GM23338 (cell line): ENCODE measurements around the gene PTPRJ. TPM values are rescaled to one million over a fixed set of nuclear protein-coding genes. Genes with fewer than 3 reads are reported as not detected.

Experiments
- CREB1 ChIP-seq: fragments of 250-450 bp; sonication (Bioruptor Pico); IDR thresholded peaks from 2 replicates; pipeline ENCODE4 v1.5.0; 2020; ENCODE audit warnings: low read depth, mild to moderate bottlenecking, moderate library complexity
- EZH2 ChIP-seq: fragments of 200-600 bp; sonication (generic); IDR thresholded peaks from one replicate; pipeline ENCODE4 v1.8.0; 2017; ENCODE audit warnings: antibody characterized with exemption, mild to moderate bottlenecking, low read depth; ENCODE audit not compliant: unreplicated experiment
- JUNB ChIP-seq: IDR thresholded peaks from one replicate; pipeline ENCODE4 v1.6.1; 2016; ENCODE audit warnings: antibody characterized with exemption; ENCODE audit not compliant: unreplicated experiment
- NANOG ChIP-seq: IDR thresholded peaks from 2 replicates; pipeline ENCODE4 v1.6.1; 2016; ENCODE audit warnings: antibody characterized with exemption, borderline replicate concordance
- POLR2AphosphoS5 ChIP-seq: IDR thresholded peaks from 2 replicates; pipeline ENCODE4 v1.6.1; 2016; ENCODE audit warnings: antibody characterized with exemption, low read depth
- STAT1 ChIP-seq: IDR thresholded peaks from one replicate; pipeline ENCODE4 v1.6.1; 2016; ENCODE audit warnings: antibody characterized with exemption; ENCODE audit not compliant: unreplicated experiment
- polyA plus RNA-seq: library from polyadenylated mRNA; unstranded; fragments of >200 nt; fragmentation: Nextera tagmentation; extraction: Ambion mirVana; gene quantifications from 2 replicates; pipeline ENCODE4 v1.2.1, GENCODE V29; 2016
- total RNA-seq: library from RNA; depleted of rRNA; stranded (reverse); fragments of >200 nt; shearing (Covaris generic); gene quantifications from 2 replicates; pipeline ENCODE4 v1.2.3, GENCODE V29; 2014
- TF ChIP-seq, protein P1 (sequence below): fragments of 250-450 bp; sonication (Bioruptor Pico); IDR thresholded peaks from 2 replicates; pipeline ENCODE4 v1.5.0; 2020; ENCODE audit warnings: mild to moderate bottlenecking, moderate library complexity
- TF ChIP-seq, protein P2 (sequence below), 2 experiments: fragments of 200-600 bp in 1 of 2; sonication (generic) in 1 of 2; conservative IDR thresholded peaks; 2 replicates each; pipeline versions ENCODE4 v1.5.1 to v1.6.1; 2016 to 2017; ENCODE audit warnings: antibody characterized with exemption in 2 of 2, low read depth in 2 of 2, mild to moderate bottlenecking in 2 of 2, moderate library complexity in 1 of 2

PTPRJ gene
- total and polyA plus RNA-seq, 2 experiments from 2014 or later = 4.2 to 16.0 TPM

DNA sequence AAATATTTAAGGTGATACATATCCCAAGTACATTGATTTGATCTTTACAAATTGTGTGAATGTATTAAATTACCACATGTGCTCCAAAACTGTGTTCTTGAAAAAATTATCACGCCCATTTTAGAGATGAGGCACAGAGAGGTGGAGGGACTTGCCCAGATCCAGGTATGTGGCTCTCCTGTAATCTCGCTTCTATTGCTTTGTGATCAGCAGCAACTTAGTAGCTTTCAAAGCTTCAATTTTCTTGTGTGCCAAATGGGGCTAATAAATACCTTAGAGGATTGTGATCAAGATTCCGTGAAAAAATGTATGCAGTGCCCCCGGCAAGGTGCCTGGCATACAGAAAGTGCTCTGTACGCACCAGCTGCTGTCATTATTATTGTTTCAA, 18.0 kb downstream of the PTPRJ start (continued):
- TF ChIP-seq, protein P1, sequence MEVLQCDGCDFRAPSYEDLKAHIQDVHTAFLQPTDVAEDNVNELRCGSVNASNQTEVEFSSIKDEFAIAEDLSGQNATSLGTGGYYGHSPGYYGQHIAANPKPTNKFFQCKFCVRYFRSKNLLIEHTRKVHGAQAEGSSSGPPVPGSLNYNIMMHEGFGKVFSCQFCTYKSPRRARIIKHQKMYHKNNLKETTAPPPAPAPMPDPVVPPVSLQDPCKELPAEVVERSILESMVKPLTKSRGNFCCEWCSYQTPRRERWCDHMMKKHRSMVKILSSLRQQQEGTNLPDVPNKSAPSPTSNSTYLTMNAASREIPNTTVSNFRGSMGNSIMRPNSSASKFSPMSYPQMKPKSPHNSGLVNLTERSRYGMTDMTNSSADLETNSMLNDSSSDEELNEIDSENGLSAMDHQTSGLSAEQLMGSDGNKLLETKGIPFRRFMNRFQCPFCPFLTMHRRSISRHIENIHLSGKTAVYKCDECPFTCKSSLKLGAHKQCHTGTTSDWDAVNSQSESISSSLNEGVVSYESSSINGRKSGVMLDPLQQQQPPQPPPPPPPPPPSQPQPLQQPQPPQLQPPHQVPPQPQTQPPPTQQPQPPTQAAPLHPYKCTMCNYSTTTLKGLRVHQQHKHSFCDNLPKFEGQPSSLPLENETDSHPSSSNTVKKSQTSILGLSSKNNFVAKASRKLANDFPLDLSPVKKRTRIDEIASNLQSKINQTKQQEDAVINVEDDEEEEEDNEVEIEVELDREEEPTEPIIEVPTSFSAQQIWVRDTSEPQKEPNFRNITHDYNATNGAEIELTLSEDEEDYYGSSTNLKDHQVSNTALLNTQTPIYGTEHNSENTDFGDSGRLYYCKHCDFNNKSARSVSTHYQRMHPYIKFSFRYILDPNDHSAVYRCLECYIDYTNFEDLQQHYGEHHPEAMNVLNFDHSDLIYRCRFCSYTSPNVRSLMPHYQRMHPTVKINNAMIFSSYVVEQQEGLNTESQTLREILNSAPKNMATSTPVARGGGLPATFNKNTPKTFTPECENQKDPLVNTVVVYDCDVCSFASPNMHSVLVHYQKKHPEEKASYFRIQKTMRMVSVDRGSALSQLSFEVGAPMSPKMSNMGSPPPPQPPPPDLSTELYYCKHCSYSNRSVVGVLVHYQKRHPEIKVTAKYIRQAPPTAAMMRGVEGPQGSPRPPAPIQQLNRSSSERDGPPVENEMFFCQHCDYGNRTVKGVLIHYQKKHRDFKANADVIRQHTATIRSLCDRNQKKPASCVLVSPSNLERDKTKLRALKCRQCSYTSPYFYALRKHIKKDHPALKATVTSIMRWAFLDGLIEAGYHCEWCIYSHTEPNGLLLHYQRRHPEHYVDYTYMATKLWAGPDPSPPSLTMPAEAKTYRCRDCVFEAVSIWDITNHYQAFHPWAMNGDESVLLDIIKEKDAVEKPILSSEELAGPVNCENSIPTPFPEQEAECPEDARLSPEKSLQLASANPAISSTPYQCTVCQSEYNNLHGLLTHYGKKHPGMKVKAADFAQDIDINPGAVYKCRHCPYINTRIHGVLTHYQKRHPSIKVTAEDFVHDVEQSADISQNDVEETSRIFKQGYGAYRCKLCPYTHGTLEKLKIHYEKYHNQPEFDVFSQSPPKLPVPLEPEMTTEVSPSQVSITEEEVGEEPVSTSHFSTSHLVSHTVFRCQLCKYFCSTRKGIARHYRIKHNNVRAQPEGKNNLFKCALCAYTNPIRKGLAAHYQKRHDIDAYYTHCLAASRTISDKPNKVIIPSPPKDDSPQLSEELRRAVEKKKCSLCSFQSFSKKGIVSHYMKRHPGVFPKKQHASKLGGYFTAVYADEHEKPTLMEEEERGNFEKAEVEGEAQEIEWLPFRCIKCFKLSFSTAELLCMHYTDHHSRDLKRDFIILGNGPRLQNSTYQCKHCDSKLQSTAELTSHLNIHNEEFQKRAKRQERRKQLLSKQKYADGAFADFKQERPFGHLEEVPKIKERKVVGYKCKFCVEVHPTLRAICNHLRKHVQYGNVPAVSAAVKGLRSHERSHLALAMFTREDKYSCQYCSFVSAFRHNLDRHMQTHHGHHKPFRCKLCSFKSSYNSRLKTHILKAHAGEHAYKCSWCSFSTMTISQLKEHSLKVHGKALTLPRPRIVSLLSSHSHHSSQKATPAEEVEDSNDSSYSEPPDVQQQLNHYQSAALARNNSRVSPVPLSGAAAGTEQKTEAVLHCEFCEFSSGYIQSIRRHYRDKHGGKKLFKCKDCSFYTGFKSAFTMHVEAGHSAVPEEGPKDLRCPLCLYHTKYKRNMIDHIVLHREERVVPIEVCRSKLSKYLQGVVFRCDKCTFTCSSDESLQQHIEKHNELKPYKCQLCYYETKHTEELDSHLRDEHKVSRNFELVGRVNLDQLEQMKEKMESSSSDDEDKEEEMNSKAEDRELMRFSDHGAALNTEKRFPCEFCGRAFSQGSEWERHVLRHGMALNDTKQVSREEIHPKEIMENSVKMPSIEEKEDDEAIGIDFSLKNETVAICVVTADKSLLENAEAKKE (CRISPR knock-in tag) = no peak
- TF ChIP-seq STAT1 (no peak), NANOG (no peak), JUNB (no peak), EZH2 (no peak), CREB1 (CRISPR knock-in tag) (no peak), POLR2AphosphoS5 (no peak)
- TF ChIP-seq, protein P2, sequence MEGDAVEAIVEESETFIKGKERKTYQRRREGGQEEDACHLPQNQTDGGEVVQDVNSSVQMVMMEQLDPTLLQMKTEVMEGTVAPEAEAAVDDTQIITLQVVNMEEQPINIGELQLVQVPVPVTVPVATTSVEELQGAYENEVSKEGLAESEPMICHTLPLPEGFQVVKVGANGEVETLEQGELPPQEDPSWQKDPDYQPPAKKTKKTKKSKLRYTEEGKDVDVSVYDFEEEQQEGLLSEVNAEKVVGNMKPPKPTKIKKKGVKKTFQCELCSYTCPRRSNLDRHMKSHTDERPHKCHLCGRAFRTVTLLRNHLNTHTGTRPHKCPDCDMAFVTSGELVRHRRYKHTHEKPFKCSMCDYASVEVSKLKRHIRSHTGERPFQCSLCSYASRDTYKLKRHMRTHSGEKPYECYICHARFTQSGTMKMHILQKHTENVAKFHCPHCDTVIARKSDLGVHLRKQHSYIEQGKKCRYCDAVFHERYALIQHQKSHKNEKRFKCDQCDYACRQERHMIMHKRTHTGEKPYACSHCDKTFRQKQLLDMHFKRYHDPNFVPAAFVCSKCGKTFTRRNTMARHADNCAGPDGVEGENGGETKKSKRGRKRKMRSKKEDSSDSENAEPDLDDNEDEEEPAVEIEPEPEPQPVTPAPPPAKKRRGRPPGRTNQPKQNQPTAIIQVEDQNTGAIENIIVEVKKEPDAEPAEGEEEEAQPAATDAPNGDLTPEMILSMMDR (conservative IDR thresholded peaks at IDR 0.05; ENCODE audit: low read depth in 2 of 2) = no peak
